Heart right ventricle (tissue), 16 donors: ENCODE results near the gene NRDE2. TPM values are rescaled to one million over a fixed set of nuclear protein-coding genes. Genes with fewer than 3 reads are reported as not detected.

ENCODE experiments used
- ATAC-seq, 8 donors: fragments of 200-7000 bp; cut with Tn5 transposase; one replicate each; pipeline ENCODE4 v1.9.1; 2020; ENCODE audit warnings: mild to moderate bottlenecking in 8 of 8, moderate library complexity in 8 of 8, moderate number of reproducible peaks in 1 of 8
- DNase-seq, 2 donors: peaks; one replicate each; pipeline ENCODE4 v3.0.0-alpha.2; 2020
- H3K27ac ChIP-seq, 10 donors: fragments of 200-600 bp; sonication (generic) in 2 of 10; one replicate each; pipeline versions ENCODE4 v1.5.0 to v1.8.0; 2020 to 2022; ENCODE audit warnings: mild to moderate bottlenecking in 3 of 10
- H3K27me3 ChIP-seq, 7 donors: fragments of 200-600 bp; one replicate each; pipeline ENCODE4 v1.8.0; 2021 to 2022; ENCODE audit warnings: mild to moderate bottlenecking in 2 of 7
- H3K36me3 ChIP-seq, 9 donors: fragments of 200-600 bp; sonication (generic) in 1 of 9; one replicate each; pipeline versions ENCODE4 v1.5.0 to v1.8.0; 2020 to 2022; ENCODE audit warnings: mild to moderate bottlenecking in 2 of 9
- H3K4me1 ChIP-seq, 9 donors: fragments of 200-600 bp; sonication (generic) in 1 of 9; one replicate each; pipeline versions ENCODE4 v1.5.0 to v1.8.0; 2020 to 2022; ENCODE audit warnings: mild to moderate bottlenecking in 4 of 9
- H3K4me3 ChIP-seq, 10 donors: fragments of 200-600 bp; sonication (generic) in 2 of 10; one replicate each; pipeline versions ENCODE4 v1.5.0 to v1.8.0; 2020 to 2022; ENCODE audit warnings: mild to moderate bottlenecking in 7 of 10, moderate library complexity in 2 of 10
- H3K9me3 ChIP-seq, 11 donors: fragments of 200-600 bp in 10 of 11; sonication (generic) in 2 of 11; one replicate each; pipeline versions ENCODE4 v1.5.0 to v1.8.0; 2013 to 2022; ENCODE audit warnings: mild to moderate bottlenecking in 2 of 11, control low read depth in 1 of 11, moderate library complexity in 1 of 11
- WGBS, 2 donors: extraction: QIAGEN DNeasy Blood & Tissue Kit; methylation state at CpG; one replicate each; pipeline ENCODE4 v1.1.7; 2013; ENCODE audit warnings: inconsistent platforms in 1 of 2; 5-methylcytosine and 5-hydroxymethylcytosine counted together
- intact Hi-C, 10 donors: fragments of 100-400 bp; cut with DNase I; formaldehyde crosslinking; loops; one replicate each; pipeline versions ENCODE4 v1.11.1 to v1.14.2; 2022
- polyA plus RNA-seq, 2 donors: library from polyadenylated mRNA; stranded (reverse); fragments of 200-250 nt; gene quantifications; one replicate each; pipeline ENCODE4 v1.2.3, GENCODE V29; 2013
- total RNA-seq, 10 donors: library from RNA; stranded (reverse); fragmentation: NEBNext Ultra II Directional in 3 of 10; extraction: Animal tissue kit (Norgen Biotek cat#: 25700) in 3 of 10; gene quantifications; one replicate each; pipeline versions ENCODE4 v1.2.1 to v1.2.4, GENCODE V29; 2021 to 2023
- TF ChIP-seq, protein P1 (sequence below), 9 donors: fragments of 200-600 bp; sonication (generic) in 2 of 9; IDR thresholded peaks; one replicate each; pipeline versions ENCODE4 v1.5.0 to v1.8.0; 2021 to 2022; ENCODE audit warnings: antibody characterized with exemption in 9 of 9, mild to moderate bottlenecking in 5 of 9, moderate library complexity in 1 of 9
- donor health status: Arrhythmogenic right ventricular cardiomyopathy.
- donor health status: ischemic (EF 13 %, LVEDD 7.1; RV severe dilation, severe dysfunction).
- donor health status: healthy with polysubstance abuse.
- donor health status: DM: no; HTN: yes; CAD: no.
- donor health status: DM: no; HTN: no; CAD: no.
- donor health status: ischemic (EF 25% LVEDD 6.9; RV normal size, moderate dysfunction).
- donor health status: ischemic (EF 25% LVEDD 5.7; RV mildly dilated, moderate dysfunction).
- donor health status: healthy.
- donor health status: DM: yes; HTN: yes; CAD: no.
- donor health status: Ischemic cardiomyopathy.
- donor health status: ischemic (EF 35%, LVEDD 5.7; RV mildly dilated, moderate dysfunction).
- donor health status: nonischemic (EF 11% LVEDD 7.7; RV severe dilation, severe dysfunction).
- donor health status: DM: yes; HTN: yes; CAD: no.
- donor health status: PGD.
- donor health status: ischemic (EF 29% LVEDD 5.4; RV normal size, mild dysfunction).
- donor health status: nonischemic (EF 23%, LVEDD 6.1; RV moderate dilation, normal function).

Gene NRDE2
- total and polyA plus RNA-seq, 12 donors: 4.3 to 16.7 (median 13.5) TPM

DNA sequence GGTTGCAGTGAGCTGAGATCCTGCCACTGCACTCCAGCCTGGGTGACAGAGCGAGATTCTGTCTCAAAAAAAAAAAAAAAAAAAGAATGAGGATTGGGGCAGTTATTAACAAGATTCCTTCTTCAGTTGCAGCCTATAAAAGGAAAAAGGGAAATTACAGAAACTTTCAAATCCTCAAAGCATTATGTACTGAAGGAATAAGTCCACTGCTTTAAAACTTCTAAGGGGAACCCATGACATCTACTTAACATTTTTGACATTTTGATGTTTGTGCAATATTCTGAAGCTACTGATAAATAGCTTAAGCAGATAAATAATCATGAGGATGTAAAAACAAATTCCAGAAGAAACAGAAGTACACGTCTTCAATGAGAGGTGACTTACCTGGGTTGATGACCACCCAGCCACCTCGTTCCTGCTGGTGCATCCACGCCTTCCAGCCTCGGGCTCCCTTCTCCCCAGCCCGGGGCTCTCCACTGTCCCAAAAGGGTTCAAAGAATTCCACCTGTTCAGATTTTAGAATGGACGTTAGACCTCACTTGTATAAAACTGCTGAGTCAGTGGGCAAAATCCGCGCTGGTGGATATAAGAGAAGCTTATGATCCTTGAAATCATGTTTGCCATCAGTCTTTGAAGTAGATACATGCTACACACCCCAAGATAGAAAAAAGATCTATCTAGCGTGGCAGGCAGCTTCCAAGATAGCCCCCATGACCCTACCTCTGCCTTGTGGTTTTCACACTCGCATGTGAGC is 33.7 kb downstream of the NRDE2 start:
- Histone ChIP-seq H3K9me3 (no peaks in the 10 kb centered on the region), H3K36me3 (peaks cover 0 to 82% (median 14%) of the 10 kb centered on the region in 9 donors), H3K4me1 (peaks cover 5 to 66% (median 22%) of the 10 kb centered on the region in 9 donors), H3K27me3 (no peaks in the 10 kb centered on the region), H3K27ac (peak overlapping the region in 1 of 10 donors; percentile 41), H3K4me3 (no peak overlapping the region)
- WGBS, 2 donors: 93 to 97% methylated on average over 11 of the region's 11 CpGs
- DNase-seq (no peak), ATAC-seq (no peak)
- TF ChIP-seq, protein P1, sequence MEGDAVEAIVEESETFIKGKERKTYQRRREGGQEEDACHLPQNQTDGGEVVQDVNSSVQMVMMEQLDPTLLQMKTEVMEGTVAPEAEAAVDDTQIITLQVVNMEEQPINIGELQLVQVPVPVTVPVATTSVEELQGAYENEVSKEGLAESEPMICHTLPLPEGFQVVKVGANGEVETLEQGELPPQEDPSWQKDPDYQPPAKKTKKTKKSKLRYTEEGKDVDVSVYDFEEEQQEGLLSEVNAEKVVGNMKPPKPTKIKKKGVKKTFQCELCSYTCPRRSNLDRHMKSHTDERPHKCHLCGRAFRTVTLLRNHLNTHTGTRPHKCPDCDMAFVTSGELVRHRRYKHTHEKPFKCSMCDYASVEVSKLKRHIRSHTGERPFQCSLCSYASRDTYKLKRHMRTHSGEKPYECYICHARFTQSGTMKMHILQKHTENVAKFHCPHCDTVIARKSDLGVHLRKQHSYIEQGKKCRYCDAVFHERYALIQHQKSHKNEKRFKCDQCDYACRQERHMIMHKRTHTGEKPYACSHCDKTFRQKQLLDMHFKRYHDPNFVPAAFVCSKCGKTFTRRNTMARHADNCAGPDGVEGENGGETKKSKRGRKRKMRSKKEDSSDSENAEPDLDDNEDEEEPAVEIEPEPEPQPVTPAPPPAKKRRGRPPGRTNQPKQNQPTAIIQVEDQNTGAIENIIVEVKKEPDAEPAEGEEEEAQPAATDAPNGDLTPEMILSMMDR (IDR thresholded peaks at IDR 0.05): no peak
- intact Hi-C loops: loop anchor here in 1 of 10 donors (10.0 kb wide), 1 partner anchor 527 kb away; no protein-coding TSS in a partner anchor

DNA sequence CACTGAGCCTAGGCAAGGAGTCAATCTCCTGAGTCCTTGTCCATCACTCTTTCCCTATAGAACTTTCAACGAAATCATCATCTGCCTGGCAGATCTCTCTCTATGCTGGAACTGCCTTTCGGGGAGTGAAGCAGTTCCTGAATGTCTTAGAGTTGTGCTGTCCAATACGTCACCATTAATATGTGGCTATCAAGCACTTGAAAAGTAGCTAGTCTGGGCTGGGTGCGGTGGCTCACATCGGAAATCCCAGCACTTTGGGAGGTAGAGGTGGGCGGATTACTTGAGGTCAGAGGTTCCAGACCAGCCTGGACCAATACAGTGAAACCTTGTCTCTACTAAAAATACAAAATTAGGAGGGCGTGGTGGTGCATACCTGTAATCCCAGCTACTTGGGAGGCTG is 35.1 kb downstream of the NRDE2 start:
- Histone ChIP-seq H3K36me3 (peaks cover 0 to 83% (median 20%) of the 10 kb centered on the region in 9 donors), H3K4me1 (peaks cover 0 to 62% (median 8%) of the 10 kb centered on the region in 9 donors), H3K4me3 (no peak overlapping the region), H3K9me3 (no peaks in the 10 kb centered on the region), H3K27ac (peak overlapping the region in 1 of 10 donors; percentile 85), H3K27me3 (no peaks in the 10 kb centered on the region)
- 94 to 96% methylated on average over 7 of the region's 7 CpGs for WGBS, 2 donors
- ATAC-seq (no peak), DNase-seq (no peak)
- intact Hi-C loops: loop anchor here in 1 of 10 donors (10.0 kb wide), 1 partner anchor 528 kb away; no protein-coding TSS in a partner anchor
- TF ChIP-seq, protein P1 (IDR thresholded peaks at IDR 0.05): no peak

DNA sequence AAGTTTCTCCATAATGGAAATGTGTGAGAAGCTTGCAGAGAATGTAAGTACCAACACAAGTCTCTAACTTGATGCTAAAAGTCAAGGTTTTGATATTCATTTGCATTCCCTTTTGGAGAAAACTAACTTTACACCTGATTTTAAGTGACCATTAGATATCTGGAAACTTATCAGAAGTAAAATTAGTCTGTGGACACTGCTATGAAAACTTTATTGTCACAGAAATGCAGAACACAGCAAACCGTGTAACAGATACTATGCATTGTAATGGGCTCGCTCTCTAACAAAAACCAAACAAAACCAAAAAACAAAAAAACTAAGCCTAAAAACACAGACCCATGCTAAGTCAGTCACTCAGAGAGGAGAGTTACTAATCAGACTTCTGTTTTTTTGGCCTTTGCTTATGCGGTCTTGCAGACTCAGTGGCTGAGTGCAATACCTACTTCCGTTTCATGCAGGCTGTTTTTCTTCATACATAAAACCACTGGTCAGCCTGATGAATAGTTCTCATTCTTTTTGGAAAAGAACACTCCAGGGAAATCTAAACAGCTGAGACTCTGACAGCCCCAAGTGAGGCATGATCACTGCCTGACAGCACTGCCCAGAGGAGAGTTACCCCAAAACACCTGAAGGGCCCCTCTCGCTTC is 35.7 kb downstream of the NRDE2 start:
- no peak overlapping the region for H3K4me3 ChIP-seq
- ATAC-seq: peak in 1 of 8 donors; percentile 57
- TF ChIP-seq, protein P1 (IDR thresholded peaks at IDR 0.05): no peak
- H3K27ac ChIP-seq: peak overlapping the region in 1 of 10 donors; percentile 85
- no peaks in the 10 kb centered on the region for H3K27me3 ChIP-seq
- DNase-seq: no peak
- H3K36me3 ChIP-seq: peaks cover 0 to 89% (median 26%) of the 10 kb centered on the region in 9 donors
- peaks cover 0 to 56% (median 4%) of the 10 kb centered on the region in 9 donors for H3K4me1 ChIP-seq
- H3K9me3 ChIP-seq: no peaks in the 10 kb centered on the region
- intact Hi-C loops: loop anchor here in 1 of 10 donors (10.0 kb wide), 1 partner anchor 529 kb away; no protein-coding TSS in a partner anchor
- 86 to 87% methylated on average over 5 of the region's 5 CpGs for WGBS, 2 donors

DNA sequence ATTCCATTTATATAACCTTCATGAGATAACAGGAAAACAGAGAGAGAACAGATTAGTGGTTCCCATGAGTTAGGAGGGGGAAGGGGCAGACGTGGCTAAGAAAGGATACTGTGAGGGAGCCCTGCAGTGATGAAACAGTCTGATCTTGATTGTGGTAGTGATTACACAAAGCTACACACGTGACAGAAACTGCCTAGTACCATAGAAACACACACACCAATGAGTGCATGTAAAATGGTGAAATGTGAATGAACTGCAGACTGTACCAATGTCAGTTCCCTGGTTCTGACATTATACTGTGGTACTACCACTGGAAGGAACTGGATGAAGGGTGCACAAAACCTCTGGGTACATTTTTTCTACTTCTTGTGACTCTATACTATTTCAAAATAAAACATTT is 36.9 kb downstream of the NRDE2 start:
- H3K36me3 ChIP-seq: peaks cover 0 to 98% (median 35%) of the 10 kb centered on the region in 9 donors
- TF ChIP-seq, protein P1 (IDR thresholded peaks at IDR 0.05): no peak
- H3K9me3 ChIP-seq: no peaks in the 10 kb centered on the region
- 67 to 75% methylated on average over 2 of the region's 2 CpGs for WGBS, 2 donors
- H3K27ac ChIP-seq: peak overlapping the region in 1 of 10 donors; percentile 44
- no peaks in the 10 kb centered on the region for H3K27me3 ChIP-seq
- H3K4me3 ChIP-seq: no peak overlapping the region
- intact Hi-C loops: loop anchor here in 1 of 10 donors (10.0 kb wide), 1 partner anchor 530 kb away; no protein-coding TSS in a partner anchor
- H3K4me1 ChIP-seq: peaks cover 0 to 50% (median 4%) of the 10 kb centered on the region in 9 donors
- ATAC-seq: no peak
- no peak for DNase-seq
